CD4-positive, alpha-beta T cell treated with Interleukin-1 beta for 1 hour (primary cell): Measurements from ENCODE around the gene PUS1.
"Not testable (repeated sequence)": the region's sequence is repeated elsewhere in the genome, so short reads cannot be mapped to it uniquely, and the experiment has no call there.

Experiments
- DNase-seq, 2 donors: peaks; one replicate each; pipeline ENCODE4 v3.0.0-alpha.2; 2020 to 2022

PUS1 gene

GRCh38 chr12:131941116-131941986 lies 12.3 kb downstream of the PUS1 start:
- no peak for DNase-seq

GRCh38 chr12:131941987-131942341 lies 12.9 kb downstream of the PUS1 start:
- no peak for DNase-seq

GRCh38 chr12:131942671-131943070 lies 13.6 kb downstream of the PUS1 start:
- no peak for DNase-seq

GRCh38 chr12:131943389-131943788 lies 14.3 kb downstream of the PUS1 start:
- DNase-seq, result no peak

GRCh38 chr12:131943876-131944275 lies 14.8 kb downstream of the PUS1 start:
- no peak for DNase-seq

GRCh38 chr12:131944601-131945251 lies 15.7 kb downstream of the PUS1 start:
- DNase-seq, result no peak

GRCh38 chr12:131946757-131947156 lies 17.7 kb downstream of the PUS1 start:
- no peak for DNase-seq

- no peak for DNase-seq
Measured at GRCh38 chr12:131947482-131948027, 18.5 kb downstream of the PUS1 start.

- DNase-seq, result no peak
Measured at GRCh38 chr12:131948166-131948712, 19.2 kb downstream of the PUS1 start.

GRCh38 chr12:131948713-131949430 lies 19.8 kb downstream of the PUS1 start:
- not testable (repeated sequence) for DNase-seq

- DNase-seq, result peak; percentile 93 to 95
Measured at GRCh38 chr12:131949431-131950181, 20.5 kb downstream of the PUS1 start, which contains the start of gene EP400. Gene EP400 (plus strand): TSS chr12:131949942. CDS start chr12:131960620, 10,678 bp downstream.

GRCh38 chr12:131950182-131950913 lies 21.3 kb downstream of the PUS1 start:
- DNase-seq, result peak; percentile 13 to 26

GRCh38 chr12:131953810-131954209 lies 24.7 kb downstream of the PUS1 start:
- not testable (repeated sequence) for DNase-seq

- not testable (repeated sequence) for DNase-seq
Measured at GRCh38 chr12:131954460-131954859, 25.4 kb downstream of the PUS1 start.

GRCh38 chr12:131959116-131959515 lies 30.0 kb downstream of the PUS1 start:
- no peak for DNase-seq

- DNase-seq, result no peak
Measured at GRCh38 chr12:131959641-131960589, 30.8 kb downstream of the PUS1 start.

GRCh38 chr12:131960590-131961325 lies 31.7 kb downstream of the PUS1 start:
- not testable (repeated sequence) for DNase-seq

- not testable (repeated sequence) for DNase-seq
Measured at GRCh38 chr12:131961328-131961727, 32.3 kb downstream of the PUS1 start.

- no peak for DNase-seq
Measured at GRCh38 chr12:131962069-131962468, 33.0 kb downstream of the PUS1 start.
